ENCODE measurements around the gene PHC2.

- TF ChIP-seq, protein P1, sequence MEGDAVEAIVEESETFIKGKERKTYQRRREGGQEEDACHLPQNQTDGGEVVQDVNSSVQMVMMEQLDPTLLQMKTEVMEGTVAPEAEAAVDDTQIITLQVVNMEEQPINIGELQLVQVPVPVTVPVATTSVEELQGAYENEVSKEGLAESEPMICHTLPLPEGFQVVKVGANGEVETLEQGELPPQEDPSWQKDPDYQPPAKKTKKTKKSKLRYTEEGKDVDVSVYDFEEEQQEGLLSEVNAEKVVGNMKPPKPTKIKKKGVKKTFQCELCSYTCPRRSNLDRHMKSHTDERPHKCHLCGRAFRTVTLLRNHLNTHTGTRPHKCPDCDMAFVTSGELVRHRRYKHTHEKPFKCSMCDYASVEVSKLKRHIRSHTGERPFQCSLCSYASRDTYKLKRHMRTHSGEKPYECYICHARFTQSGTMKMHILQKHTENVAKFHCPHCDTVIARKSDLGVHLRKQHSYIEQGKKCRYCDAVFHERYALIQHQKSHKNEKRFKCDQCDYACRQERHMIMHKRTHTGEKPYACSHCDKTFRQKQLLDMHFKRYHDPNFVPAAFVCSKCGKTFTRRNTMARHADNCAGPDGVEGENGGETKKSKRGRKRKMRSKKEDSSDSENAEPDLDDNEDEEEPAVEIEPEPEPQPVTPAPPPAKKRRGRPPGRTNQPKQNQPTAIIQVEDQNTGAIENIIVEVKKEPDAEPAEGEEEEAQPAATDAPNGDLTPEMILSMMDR (IDR thresholded peaks at IDR 0.05): no peak
- no peak for TF ChIP-seq ZFX (IDR thresholded peaks at IDR 0.05; ENCODE audit: borderline replicate concordance)
Observed at GRCh38 chr1:33372677-33373076, 58.2 kb downstream of the PHC2 start.

Measured in 22Rv1 (cell line).